VCaP (cell line): ENCODE measurements around the gene SP8.

Experiments used
- H3K27ac ChIP-seq: fragments of 450-650 bp; 2 replicates; pipeline ENCODE4 v1.5.1; 2017
- TF ChIP-seq, protein P1 (sequence below): fragments of 450-650 bp; conservative IDR thresholded peaks from 2 replicates; pipeline ENCODE4 v1.5.1; 2017; ENCODE audit warnings: mild to moderate bottlenecking, moderate library complexity

Gene SP8

DNA sequence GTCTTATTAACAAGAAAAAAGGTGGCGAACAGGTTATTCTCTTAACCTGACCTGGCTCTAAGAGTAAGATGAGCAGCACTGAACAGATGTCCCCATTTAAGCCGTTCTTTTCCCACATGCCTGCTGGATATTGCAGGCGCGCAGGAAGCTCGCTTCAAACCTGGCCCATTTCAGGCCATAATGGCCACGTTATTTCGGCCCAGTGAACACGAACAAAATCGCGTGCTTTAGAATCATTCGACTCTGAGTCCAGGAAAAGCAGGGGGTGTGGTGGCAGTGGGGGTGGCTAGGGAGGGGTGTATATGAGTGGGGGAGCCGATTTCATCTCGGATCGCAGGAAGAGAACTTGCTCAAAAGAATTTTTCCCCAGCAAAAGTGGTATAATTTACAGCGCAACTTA, 6.6 kb upstream of the SP8 start:
- no peak overlapping the region for H3K27ac ChIP-seq
- TF ChIP-seq, protein P1, sequence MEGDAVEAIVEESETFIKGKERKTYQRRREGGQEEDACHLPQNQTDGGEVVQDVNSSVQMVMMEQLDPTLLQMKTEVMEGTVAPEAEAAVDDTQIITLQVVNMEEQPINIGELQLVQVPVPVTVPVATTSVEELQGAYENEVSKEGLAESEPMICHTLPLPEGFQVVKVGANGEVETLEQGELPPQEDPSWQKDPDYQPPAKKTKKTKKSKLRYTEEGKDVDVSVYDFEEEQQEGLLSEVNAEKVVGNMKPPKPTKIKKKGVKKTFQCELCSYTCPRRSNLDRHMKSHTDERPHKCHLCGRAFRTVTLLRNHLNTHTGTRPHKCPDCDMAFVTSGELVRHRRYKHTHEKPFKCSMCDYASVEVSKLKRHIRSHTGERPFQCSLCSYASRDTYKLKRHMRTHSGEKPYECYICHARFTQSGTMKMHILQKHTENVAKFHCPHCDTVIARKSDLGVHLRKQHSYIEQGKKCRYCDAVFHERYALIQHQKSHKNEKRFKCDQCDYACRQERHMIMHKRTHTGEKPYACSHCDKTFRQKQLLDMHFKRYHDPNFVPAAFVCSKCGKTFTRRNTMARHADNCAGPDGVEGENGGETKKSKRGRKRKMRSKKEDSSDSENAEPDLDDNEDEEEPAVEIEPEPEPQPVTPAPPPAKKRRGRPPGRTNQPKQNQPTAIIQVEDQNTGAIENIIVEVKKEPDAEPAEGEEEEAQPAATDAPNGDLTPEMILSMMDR: no peak

- TF ChIP-seq, protein P1: no peak
- H3K27ac ChIP-seq: no peak overlapping the region
Observed at GRCh38 chr7:20791538-20792434, 5.1 kb upstream of the SP8 start.

- no peak overlapping the region for H3K27ac ChIP-seq
- TF ChIP-seq, protein P1: no peak
Observed at GRCh38 chr7:20790375-20790774, 3.7 kb upstream of the SP8 start.

DNA sequence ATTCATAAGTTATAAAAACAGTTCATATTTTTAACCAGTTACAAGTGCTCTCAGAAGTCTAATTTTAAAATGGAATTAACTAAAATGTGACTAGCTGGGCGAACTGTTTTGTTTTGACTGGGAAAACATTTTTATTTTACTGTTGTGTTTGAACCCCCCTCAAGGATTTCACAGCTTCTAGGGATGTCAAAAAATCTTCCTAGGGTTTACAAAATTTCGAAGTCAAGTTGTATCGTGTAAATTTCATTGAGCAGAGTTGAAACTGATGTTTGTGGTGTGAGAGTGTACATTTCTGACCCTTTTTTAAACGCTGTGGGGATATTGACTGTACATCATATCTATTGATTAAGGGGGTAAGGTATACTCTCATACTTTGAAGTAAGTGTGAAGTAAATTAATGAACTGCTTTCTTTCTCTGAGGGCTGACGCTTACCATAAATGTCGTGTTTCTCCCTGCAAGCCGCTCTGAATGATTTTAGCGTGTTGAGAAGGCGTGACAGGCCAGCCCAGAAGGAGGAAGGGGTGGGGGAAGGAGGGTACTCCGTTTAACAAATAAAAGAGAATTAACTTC, 1.8 kb upstream of the SP8 start:
- TF ChIP-seq, protein P1: no peak
- H3K27ac ChIP-seq: no peak overlapping the region

- TF ChIP-seq, protein P1: no peak
- H3K27ac ChIP-seq: peak overlapping the region; percentile 36; the same call in 1 of the 2 replicates
Observed at GRCh38 chr7:20787660-20788419, 1.2 kb upstream of the SP8 start.

DNA sequence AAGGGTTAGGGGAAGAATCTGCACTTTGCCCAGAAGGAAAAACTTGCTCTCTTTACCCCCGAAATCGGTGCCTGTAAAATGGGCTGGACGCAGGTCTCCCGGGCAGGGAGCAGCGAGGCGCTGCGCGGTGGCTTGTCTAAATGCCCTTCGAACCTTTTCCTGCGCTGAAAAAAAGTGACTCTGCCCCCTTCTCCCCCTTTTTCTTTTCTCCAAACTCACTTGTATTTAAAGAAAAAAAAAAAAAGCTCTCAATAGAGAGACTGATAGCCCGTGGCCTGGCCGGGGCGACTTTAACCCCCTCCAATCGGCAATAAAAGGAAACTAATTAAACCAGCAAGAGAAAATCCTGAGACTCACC, 286 bp downstream of the SP8 start:
- H3K27ac ChIP-seq: peak overlapping the region; percentile 36; the same call in 1 of the 2 replicates
- TF ChIP-seq, protein P1: no peak

DNA sequence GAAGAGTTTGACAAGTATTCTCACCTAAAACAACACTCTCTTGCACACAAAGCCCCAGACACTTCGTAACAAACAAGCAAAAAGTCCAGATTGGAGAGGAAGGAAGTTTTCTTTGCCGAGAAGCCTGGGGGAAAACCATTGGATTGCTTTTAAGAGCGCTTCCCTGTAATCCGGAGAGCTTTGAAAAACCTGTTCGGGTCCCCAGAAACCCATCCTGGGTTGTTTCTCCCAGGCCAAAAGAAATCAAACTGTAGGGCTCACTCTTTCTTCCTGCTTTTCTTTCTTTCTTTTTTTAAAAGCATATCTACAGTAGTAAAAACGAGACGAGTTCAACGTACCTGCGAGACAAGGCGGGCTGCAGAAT, 655 bp downstream of the SP8 start:
- TF ChIP-seq, protein P1: no peak
- peak overlapping the region; percentile 36; the same call in 1 of the 2 replicates for H3K27ac ChIP-seq
